Measurements from ENCODE around the gene FAHD1. TPM values are rescaled to one million over a fixed set of nuclear protein-coding genes. Genes with fewer than 3 reads are reported as not detected.

FAHD1 gene
- total RNA-seq, 4 donors from 2014 or later: 107 to 188 (median 152) TPM

DNA sequence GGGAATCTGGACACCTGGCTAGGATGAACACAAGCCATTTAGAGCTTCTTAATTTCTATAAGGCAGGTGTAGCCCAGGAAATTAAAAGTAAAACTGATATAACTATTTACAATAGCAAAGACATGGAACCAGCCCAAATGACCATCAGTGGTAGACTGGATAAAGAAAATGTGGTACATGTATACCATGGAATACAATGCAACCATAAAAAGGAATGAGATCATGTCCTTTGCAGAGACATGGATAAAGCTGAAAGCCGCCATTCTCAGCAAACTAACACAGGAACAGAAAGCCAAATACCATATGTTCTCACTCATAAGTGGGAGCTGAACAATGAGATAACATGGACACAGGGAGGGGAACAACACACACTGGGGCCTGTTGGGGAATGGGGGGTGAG is 19.4 kb downstream of the FAHD1 start:
- no peak for TF ChIP-seq CTCF (IDR thresholded peaks at IDR 0.05)
- TF ChIP-seq POLR2A (IDR thresholded peaks at IDR 0.05): no peak
- Histone ChIP-seq H3K9me3 (no peaks in the 10 kb centered on the region), H3K27ac (no peak overlapping the region), H3K4me3 (no peak overlapping the region), H3K27me3 (no peaks in the 10 kb centered on the region), H3K36me3 (no peaks in the 10 kb centered on the region), H3K4me1 (no peaks in the 10 kb centered on the region)
- DNase-seq: no peak

DNA sequence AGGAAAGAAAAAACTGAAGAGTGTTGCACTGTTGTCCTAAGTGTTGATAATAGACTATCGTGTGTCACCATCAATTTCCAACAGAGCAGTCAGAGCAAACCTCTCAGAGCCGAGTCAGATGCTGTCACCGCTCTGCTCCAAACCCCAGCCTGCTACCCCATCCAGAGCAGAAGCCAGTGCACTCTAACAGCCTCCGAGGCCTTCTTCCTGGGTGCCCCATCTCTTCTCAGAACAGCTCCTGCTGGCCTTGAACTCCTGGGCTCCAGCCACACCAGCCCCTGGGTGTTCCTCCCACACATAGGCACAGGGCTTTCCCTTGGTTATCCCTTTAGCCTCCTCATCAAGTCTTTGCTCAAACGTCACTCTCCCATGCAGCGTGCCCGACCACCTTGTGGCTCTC is 24.0 kb downstream of the FAHD1 start:
- H3K36me3 ChIP-seq: no peaks in the 10 kb centered on the region
- no peaks in the 10 kb centered on the region for H3K4me1 ChIP-seq
- H3K4me3 ChIP-seq: no peak overlapping the region
- DNase-seq: no peak
- H3K27me3 ChIP-seq: no peaks in the 10 kb centered on the region
- TF ChIP-seq POLR2A (IDR thresholded peaks at IDR 0.05) (no peak), CTCF (IDR thresholded peaks at IDR 0.05) (no peak)
- H3K27ac ChIP-seq: no peak overlapping the region
- no peaks in the 10 kb centered on the region for H3K9me3 ChIP-seq

GRCh38 chr16:1851793-1852192 is 24.8 kb downstream of the FAHD1 start:
- Histone ChIP-seq H3K4me3 (no peak overlapping the region), H3K27me3 (no peaks in the 10 kb centered on the region), H3K9me3 (no peaks in the 10 kb centered on the region), H3K36me3 (no peaks in the 10 kb centered on the region), H3K4me1 (no peaks in the 10 kb centered on the region), H3K27ac (no peak overlapping the region)
- TF ChIP-seq CTCF (IDR thresholded peaks at IDR 0.05) (no peak), POLR2A (IDR thresholded peaks at IDR 0.05) (no peak)
- DNase-seq: no peak

DNA sequence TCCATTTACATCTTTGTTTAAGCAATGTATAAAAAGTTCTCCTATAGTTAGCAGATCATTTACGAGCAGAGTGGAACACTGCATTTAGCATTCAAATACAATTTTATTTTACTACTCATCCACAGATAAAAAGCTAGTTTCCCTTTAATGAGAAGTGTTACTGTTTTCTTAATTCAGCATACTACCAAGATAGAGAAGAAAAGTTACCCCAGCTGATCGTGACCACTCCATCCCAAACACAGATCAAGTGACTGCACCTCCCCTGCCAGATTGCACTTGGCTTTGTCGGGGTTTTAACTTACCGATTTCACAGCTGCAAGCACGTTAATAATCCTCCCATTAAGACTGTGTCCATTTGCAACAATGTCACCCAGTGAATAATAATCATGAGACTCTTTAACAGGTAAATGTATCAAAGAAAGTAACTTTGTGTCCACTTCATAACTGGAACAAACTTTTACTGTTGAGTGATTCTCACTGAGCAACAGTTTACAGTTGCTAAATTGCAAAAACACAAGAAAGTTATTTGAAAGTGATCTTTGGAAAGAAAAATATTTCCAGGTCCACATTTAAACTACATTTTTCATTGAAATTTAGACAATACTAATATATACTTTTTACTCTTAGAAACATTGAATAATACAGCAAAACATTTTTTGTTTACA is 30.6 kb downstream of the FAHD1 start:
- H3K9me3 ChIP-seq: no peaks in the 10 kb centered on the region
- H3K27me3 ChIP-seq: no peaks in the 10 kb centered on the region

DNA sequence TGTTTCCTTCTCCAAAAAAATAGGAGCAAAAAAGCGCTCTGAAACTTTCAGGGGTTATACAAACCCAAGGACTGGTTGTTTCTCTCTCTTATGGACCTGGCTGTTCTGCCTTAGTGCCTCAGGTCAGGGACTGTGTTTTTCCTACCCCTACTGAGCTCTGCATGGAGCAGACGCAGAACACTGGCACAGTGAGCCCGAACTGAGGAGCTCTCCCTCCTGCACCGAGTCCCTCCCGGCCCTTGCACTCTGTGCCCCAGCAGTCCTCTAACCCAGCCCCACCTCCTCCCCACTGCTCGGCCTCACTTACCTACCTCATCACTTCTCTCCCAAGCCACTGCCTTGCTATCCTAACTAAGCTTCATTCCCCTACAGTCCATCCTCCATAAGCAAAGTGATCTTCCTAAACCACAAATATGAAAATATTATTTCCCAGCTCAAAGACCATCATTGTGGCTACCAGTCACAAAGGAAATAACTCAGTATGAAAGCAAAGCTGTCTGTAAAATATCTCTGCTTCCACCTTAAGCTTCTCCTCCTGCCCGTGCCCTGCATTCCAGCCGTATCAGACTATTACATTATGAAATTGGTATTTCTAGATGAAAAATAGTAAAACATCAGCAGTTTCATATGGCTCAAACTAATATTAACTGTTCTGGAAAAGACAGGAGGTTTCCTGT is 31.3 kb downstream of the FAHD1 start:
- Histone ChIP-seq H3K36me3 (no peaks in the 10 kb centered on the region), H3K4me3 (no peak overlapping the region), H3K27ac (no peak overlapping the region), H3K27me3 (no peaks in the 10 kb centered on the region), H3K4me1 (no peaks in the 10 kb centered on the region), H3K9me3 (no peaks in the 10 kb centered on the region)
- DNase-seq: no peak
- no peak for TF ChIP-seq POLR2A (IDR thresholded peaks at IDR 0.05)
- no peak for TF ChIP-seq CTCF (IDR thresholded peaks at IDR 0.05)

More for the DNA sequence above, 30.6 kb downstream of the FAHD1 start:
- no peak for TF ChIP-seq POLR2A (IDR thresholded peaks at IDR 0.05)
- no peak for TF ChIP-seq CTCF (IDR thresholded peaks at IDR 0.05)
- H3K4me3 ChIP-seq: no peak overlapping the region
- no peak for DNase-seq
- H3K36me3 ChIP-seq: no peaks in the 10 kb centered on the region
- H3K27ac ChIP-seq: no peak overlapping the region
- no peaks in the 10 kb centered on the region for H3K4me1 ChIP-seq
